HuH-7 (cell line): ENCODE measurements around the gene RAB36.

Experiments used
- DNase-seq: peaks from one replicate; pipeline ENCODE4 v3.0.0; 2011; ENCODE audit warnings: low spot score

The RAB36 gene

DNA sequence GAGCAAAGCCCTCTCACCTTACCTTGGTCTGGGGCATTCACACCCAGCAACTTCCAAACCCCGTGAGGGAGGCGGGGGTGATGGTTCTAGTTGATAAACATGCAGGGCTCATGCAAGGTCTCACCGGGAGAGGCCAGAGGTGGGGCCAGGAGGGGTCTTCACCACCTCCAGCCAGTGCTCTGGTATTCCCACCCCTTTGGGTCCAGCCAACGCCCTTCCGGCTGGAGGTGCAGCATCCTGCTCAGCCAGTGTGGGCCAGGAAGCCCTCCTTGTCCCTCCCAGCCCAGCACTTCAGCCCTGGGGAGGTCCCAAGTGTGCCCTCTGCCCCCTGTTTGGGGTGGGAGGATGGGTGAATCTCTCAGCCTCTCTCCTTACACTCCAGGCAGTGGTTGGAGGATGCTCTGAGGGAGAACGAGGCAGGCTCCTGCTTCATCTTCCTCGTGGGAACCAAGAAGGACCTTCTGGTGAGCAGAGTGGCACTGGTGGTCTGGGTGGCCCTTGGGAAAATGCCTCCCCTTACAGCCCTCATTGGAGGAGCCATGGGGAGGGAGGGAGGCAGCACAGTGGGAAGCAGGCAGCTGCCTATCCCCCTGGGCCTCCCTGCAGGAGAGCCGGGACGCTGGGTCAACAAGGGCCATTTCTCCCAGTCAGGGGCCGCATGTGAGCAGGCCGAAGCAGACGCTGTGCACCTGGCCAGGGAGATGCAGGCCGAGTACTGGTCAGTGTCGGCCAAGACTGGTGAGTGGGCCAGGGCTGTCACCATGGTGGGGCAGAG, 13.4 kb downstream of the RAB36 start:
- DNase-seq: no peak

DNA sequence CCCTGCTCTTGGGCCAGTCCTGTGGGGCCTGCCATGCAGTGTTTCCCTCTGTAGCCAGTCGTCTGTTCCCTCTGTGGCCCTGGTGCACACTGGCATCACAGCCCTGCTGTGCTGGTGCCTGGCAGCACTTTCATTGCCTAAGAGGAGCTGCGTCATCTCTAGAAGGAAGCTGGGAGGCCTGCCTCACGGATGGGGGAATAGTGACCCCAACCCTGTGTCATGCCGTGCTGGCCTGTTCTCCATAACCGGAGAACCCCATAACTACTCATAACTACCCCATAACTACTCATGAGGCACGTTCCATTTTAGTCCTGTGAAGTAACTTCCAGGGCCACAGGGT, 14.0 kb downstream of the RAB36 start:
- DNase-seq: no peak

- no peak for DNase-seq
These were observed 15.8 kb downstream of the RAB36 start for GRCh38 chr22:23161029-23161428.

- no peak for DNase-seq
These were observed 16.3 kb downstream of the RAB36 start for GRCh38 chr22:23161574-23161973.

- DNase-seq: no peak
These were observed 18.4 kb downstream of the RAB36 start for GRCh38 chr22:23163665-23164064.

GRCh38 chr22:23164091-23164490, 18.8 kb downstream of the RAB36 start:
- no peak for DNase-seq

DNA sequence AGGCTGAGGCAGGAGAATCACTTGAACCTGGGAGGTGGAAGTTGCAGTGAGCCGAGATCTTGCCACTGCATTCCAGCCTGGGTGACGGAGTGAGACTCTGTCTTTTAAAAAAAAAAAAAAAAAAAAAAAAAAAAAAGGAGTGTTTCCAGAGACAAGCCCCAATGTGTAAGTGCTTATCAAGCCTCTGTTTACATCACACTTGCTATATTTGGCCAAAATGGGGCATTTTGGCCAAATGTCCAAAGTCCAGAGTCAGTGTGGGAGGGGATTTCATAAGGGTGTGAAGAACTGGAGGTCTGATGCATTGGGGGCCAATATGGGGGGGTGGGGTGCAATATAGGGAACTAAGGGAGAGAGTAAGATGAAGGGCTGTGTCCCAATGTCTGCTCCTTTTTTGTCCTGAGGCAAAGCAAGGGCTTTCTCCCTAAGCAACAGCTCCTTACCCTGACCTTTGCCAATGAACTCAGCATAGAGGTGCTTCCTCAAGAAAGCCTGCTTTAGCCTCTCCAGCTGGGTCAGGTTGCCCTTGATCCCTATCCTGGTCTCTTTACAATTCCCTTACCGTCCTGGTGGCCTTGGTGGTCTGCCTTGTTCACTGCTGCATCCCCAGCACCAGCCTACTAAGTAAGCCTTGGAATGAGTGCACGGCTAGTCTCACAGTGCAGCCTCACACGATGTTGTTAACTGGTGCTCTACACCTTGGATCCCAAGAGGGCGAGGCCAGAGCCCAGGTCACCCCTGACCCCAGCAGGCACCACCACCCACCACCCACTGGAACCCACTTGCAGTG, 21.0 kb downstream of the RAB36 start:
- no peak for DNase-seq

GRCh38 chr22:23166841-23167616, 21.8 kb downstream of the RAB36 start:
- DNase-seq: no peak

DNA sequence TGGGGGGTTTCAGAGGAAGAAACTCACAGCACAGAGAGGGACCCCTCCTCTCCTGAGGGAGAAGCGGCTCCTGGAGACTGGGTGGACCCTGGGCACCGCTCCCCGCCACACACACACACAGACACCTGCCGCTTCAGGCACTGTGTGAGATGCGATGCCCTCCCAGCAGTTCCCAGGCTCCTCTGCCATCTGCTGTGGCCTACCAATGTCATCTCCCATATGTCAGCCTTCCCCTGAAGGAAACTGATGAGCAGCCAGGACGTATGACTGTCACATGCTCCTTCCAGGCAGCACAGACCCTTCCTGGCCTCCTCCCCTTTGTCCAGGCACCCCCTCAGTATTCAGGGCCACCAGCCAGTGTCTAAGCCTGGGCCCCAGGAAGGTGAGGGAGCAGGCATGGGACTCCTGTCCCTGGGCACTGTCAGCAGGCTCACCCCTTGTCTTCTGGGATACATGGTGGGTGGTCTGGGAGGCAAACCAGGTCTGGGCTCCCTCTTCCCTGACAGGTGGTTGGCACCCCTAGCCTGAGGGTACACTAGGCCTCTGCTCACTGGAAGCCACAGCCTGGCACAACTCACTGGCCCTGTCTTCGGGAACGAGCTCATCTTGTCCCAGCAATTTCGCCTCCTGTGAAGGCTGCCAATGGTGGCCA, 23.2 kb downstream of the RAB36 start:
- DNase-seq: no peak

DNA sequence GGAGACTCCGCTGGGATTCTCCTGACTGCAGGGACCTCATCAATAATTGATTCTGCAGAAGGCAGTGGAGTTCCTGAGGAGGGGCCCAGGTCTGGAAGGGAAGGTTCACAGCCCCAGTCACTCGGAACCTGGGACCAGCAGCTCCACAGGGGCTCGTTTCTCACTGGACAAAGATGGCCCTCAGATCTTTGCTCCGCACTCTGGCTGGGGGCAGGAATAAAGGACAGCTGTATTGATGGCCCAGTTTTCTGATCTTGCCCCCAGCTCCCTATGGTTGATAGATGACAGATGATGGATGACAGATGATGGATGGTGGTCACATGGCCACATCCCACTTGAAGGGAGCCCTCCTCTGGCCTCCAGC, 23.7 kb downstream of the RAB36 start:
- no peak for DNase-seq

- no peak for DNase-seq
These were observed 30.8 kb downstream of the RAB36 start for GRCh38 chr22:23175817-23176644.

- DNase-seq: no peak
These were observed 31.4 kb downstream of the RAB36 start for GRCh38 chr22:23176645-23177027.

GRCh38 chr22:23177197-23177596, 31.9 kb downstream of the RAB36 start:
- DNase-seq: no peak

DNA sequence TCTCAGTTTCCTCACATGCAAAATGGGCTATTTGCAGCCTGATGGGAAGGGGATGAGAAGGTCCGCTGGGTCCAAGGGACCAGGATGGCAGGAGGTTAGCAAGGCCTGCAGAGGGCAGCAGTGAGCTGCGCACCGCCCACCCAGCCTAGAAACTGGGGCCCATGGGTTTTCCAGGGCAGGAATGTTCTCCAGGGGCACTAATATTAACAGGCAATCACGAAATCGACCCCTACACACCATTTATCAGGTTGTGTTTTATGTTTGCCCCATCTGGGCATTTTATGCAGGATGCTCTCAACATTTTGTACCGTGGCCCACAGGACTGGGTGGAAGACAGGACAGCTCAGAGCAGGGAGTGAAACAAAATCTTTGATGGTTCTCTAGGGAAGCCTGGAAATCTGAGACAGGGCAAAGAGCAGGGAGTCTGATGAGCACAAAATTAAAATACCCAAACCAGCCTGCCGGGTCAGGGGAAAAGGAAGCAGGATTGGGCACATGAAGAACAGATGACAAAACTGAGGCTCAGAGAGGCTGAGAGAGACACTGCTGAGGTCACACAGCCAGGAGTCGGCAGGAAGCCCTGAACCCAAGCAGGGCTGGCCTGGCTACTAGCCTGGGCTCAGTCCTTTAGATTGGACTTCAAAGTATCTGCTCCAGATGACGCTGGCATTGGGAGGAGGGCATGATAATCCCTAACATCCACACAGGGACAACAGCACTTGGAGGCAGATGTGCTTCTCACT, 33.4 kb downstream of the RAB36 start:
- peak; percentile 96 for DNase-seq

DNA sequence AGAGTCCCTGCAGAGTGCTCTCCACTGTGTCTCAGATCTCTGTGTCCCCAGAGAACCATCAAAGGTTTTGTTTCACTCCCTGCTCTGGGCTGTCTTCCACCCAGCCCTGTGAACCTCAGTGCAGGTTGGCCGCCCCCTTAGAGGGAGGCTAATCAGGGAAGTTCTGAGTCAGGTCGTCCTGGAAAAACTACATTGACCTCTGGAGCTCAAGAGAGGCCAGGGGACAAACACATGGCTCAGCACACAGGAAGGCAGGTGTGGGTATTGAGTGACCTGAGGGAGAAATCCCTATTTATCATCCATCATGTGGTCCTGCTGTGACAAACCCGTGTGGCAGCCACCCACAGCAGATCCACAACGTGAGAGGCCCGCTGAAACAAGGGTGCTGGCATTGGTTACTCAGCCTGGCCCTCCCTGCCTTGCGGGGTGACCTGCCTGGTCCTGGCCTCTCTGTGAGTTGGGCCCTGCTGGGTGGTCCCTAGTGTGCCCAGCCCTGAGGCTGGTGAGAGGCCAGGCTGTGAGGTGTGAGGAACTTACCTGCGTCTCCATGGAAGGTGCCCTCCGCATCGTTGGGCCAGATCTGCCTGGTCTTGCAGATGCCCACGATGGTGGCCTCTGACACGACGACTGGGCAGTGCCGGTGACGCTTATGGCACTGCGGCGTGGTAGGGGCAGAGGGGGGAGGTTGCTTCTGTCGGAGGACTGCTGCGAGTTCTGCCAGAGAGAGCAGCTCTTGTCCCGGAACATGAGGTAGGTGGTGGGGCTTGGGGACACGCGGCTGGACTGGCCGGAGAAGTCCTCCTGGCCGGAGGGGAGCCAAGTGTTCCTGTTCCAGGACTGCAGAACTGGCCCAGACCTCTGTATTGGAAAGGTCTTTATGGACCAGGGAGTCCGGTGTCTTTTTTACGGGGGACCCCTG, 34.4 kb downstream of the RAB36 start:
- peak; percentile 58 for DNase-seq

GRCh38 chr22:23180301-23180892, 35.1 kb downstream of the RAB36 start, which contains the start of gene BCR:
BCR (plus strand) TSS chr22:23180509; CDS start chr22:23180961, 452 bp downstream.
- DNase-seq: peak; percentile 92

DNA sequence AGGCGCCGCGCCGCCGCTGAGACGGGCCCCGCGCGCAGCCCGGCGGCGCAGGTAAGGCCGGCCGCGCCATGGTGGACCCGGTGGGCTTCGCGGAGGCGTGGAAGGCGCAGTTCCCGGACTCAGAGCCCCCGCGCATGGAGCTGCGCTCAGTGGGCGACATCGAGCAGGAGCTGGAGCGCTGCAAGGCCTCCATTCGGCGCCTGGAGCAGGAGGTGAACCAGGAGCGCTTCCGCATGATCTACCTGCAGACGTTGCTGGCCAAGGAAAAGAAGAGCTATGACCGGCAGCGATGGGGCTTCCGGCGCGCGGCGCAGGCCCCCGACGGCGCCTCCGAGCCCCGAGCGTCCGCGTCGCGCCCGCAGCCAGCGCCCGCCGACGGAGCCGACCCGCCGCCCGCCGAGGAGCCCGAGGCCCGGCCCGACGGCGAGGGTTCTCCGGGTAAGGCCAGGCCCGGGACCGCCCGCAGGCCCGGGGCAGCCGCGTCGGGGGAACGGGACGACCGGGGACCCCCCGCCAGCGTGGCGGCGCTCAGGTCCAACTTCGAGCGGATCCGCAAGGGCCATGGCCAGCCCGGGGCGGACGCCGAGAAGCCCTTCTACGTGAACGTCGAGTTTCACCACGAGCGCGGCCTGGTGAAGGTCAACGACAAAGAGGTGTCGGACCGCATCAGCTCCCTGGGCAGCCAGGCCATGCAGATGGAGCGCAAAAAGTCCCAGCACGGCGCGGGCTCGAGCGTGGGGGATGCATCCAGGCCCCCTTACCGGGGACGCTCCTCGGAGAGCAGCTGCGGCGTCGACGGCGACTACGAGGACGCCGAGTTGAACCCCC, 35.8 kb downstream of the RAB36 start:
- no peak for DNase-seq

- DNase-seq: no peak
These were observed 36.5 kb downstream of the RAB36 start for GRCh38 chr22:23181721-23182308.
